ENCODE data around the gene THPO.

Gene THPO

GRCh38 chr3:184362668-184363546, 15.1 kb downstream of the THPO start:
- peak; percentile 91 to 93 for DNase-seq (ENCODE audit: low read depth in 2 of 2)

GRCh38 chr3:184361932-184362667, 15.9 kb downstream of the THPO start:
- peak; percentile 40 to 55 for DNase-seq (ENCODE audit: low read depth in 2 of 2)

GRCh38 chr3:184361532-184361931, 16.5 kb downstream of the THPO start, which contains the start of the genes CLCN2 and POLR2H:
Gene CLCN2, minus strand, starts transcription at chr3:184361605. Its CDS starts 126 bp downstream, at chr3:184361479.
Gene POLR2H, plus strand, starts transcription at chr3:184361710. Its CDS starts 1,783 bp downstream, at chr3:184363493.
- peak; percentile 34 for DNase-seq (ENCODE audit: low read depth in 2 of 2)

DNA sequence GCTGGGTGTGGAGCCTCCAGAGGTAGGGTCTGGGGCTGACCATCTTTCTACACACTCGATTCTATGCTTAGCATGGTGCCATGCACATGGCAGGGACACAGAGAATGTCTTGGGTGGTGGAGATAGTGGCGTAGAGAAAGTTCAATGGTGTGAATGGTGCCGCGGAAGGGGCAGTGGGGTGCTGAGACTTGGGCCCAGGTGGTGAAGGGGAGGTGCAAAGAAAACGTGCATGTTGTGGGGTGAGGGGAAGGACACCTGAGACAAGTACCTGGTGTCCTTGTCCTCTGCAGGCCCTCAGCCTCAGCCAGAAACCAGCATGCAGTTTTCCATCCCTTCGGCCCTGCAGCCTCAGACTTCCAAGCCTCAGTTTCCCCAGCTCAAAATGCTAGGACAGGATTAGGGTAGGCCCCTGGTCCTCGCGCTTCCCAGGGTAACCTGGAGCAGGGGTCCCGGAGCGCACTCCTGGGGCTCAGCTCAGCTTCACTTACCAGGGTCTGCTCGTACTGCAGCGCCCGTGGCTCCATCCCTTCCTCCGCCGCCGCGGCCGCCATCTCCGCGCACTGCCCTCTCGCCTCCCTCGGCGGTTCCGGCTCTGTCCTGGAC, 17.0 kb downstream of the THPO start:
- no peak for DNase-seq (ENCODE audit: low read depth in 2 of 2)

- no peak for DNase-seq (ENCODE audit: low read depth in 2 of 2)
Measured at GRCh38 chr3:184360070-184360928, 17.7 kb downstream of the THPO start.

DNA sequence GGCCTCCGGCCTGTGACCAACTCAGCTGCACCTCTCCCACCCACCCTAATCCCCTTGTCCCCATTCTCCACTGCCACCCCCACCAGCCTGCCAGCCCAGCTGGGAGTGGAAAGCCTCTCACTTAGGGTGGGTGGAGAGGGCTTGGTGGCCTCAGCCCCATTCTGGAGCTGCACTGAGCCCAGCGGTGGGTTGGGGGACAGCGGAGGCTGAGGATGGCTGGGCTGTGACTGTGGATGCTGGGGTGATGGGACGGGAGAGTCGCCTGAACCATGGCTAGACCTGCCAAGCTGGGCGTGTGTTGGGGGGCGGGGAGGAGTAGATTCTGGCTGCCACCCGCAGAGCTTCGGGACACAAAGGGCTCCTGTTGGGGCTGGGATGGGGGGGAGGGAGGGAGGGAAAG, 18.4 kb downstream of the THPO start:
- DNase-seq (ENCODE audit: low read depth in 2 of 2) = no peak

GRCh38 chr3:184358921-184359350, 19.1 kb downstream of the THPO start:
- DNase-seq (ENCODE audit: low read depth in 2 of 2) = no peak

DNA sequence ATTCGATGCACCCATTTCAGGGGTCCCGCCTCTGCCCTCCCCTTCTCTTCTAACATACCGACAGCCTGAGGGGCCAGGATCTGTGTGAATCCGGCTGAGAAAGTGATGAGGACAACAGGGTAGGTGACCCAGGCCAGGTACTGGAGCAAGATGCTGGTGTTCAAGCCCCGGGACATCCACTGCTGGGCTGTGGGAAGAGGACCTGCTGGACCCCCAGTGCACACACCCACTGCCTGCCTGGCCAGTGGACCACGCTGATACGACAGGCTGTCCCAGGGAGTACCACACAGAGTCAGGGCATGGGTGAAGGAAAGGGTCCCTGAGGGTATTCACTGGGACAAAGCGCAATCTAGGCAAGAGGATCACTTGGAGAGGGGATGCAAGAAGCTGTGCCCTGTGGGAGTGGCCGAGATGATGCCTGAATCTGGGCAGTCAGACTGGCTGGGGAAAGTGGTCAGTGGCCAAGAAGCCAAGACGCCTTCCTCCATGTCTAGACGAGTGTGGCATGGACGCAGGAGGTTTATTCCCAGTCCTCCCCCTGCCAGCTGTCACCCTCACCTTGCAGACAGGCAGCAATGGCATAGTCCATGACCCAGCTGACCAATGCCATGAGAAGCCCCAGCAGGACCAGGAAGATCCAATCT, 19.8 kb downstream of the THPO start:
- DNase-seq (ENCODE audit: low read depth in 2 of 2) = no peak

DNA sequence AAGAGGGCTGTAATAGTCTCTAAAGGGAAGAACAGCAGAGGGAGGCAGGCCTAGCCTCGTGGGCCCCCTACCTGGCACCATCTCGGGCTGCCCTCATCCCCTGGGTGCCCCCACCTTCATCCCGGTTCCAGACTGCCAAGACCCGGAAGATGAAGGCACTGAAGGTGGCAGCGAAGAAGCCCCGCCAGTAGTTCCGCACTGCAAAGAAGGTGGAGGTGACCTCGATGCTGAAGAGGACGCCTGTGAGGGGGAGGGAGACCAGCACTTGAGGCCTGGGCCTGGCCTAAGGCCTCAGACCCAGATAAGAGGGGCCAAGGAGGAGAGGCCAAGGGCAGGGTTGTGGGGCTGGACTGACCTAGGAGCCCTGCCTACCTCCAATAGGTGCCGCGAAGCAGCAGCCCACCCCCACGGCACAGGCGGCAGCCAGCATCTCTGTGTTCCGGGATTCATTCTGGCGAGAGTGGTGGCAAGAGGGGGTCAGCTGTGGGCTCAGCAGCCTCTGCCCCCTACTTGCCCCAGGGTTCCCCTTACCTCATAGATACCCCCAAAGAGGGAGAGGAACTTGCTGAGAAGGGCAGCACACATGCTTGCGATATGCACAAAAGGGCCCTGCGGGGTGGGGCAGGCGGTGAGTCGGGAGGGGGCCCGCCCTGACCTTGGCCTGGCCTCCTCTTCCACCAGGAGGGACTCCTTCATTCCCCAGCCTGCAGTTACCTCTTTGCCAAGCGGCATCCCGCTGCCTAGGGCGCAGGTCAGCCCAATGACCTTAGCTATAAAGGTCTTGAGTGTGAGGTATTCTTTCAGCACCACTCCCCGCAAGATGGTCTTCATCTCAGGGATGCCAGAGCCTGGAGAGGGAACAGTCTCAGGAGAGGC, 20.5 kb downstream of the THPO start:
- DNase-seq (ENCODE audit: low read depth in 2 of 2) = no peak

GRCh38 chr3:184355261-184356040, 22.6 kb downstream of the THPO start:
- DNase-seq (ENCODE audit: low read depth in 2 of 2) = no peak

DNA sequence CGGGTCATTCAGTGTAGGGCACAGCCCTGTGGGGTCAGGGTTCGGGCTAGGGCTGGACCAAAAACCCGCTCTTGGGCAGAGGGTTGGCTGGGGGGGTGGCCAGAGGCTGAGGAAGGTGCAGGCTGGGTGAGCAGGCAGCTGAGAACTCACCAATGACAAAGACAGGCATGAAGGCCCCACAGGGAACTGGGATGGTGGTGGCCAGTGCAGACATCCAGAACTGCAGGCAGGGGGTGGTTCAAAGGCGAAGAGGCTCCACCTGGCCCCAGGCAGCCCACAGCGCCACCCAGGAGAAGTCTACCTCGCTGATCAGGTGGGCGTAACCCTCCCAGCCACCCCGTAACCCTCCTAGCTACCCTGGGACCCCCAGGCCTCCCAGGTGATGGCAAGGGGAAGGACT, 23.3 kb downstream of the THPO start:
- DNase-seq (ENCODE audit: low read depth in 2 of 2) = no peak

DNA sequence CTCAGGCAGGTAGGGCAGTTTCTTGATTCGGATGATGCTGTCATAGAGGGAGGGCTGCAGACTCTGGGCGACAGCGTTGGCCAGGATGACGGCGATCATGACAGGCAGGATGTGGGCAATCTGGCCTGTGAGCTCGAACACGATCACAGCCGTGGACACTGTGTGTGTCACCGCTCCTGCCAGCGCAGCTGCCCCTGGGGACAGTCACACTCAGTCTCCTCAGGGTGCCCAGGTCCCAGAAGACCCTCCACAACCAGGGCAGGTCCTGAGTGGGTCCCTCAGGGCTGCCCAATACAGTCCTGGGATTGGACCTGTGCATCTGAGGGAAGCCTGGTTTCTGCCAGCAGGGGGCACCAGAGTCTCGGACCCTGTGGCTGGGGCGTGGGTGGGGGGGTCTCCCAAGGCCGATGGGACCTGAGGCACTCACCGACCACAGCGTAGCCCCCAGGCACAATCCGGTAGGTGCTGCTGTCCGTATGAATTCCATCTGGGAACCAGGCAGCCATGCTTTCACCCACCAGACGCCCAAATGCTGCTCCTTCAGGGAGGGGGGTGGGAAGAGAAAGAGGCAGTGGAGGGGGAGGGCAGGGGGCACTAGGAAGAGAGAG, 23.8 kb downstream of the THPO start:
- peak; percentile 56 to 65 for DNase-seq (ENCODE audit: low read depth in 2 of 2)

GRCh38 chr3:184353546-184353941, 24.5 kb downstream of the THPO start:
- no peak for DNase-seq (ENCODE audit: low read depth in 2 of 2)

DNA sequence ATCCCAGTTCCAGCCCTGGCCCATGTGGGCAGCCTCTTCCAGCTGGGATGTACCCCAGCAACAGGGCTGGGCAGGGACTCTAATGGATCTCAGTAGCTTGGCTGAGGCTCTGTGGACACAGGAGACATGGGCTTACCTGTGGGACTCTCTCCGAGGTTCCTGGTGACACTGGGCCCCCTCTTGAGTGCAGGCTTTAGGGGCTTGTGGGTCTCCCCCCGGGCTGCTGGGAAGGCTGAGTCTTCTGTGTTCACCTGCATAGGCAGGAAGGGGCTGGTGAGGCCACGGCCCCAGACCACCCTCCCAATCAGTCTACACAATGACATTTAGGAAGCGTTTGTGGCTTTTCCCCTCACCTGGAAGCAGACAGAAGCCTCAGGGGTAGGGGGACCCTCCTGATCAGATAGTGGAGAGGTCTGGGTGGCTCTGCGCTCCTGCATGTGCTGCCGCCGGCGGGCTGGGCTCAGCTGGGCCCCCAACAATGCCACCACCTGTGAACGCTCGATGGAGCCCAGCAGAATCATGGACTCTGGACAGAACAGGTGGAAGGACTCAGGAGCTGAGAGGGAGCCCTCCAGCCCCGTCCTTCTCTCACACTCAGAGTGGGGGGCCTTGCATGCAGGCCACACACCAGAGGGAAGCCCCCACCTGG, 25.0 kb downstream of the THPO start:
- DNase-seq (ENCODE audit: low read depth in 2 of 2) = no peak

DNA sequence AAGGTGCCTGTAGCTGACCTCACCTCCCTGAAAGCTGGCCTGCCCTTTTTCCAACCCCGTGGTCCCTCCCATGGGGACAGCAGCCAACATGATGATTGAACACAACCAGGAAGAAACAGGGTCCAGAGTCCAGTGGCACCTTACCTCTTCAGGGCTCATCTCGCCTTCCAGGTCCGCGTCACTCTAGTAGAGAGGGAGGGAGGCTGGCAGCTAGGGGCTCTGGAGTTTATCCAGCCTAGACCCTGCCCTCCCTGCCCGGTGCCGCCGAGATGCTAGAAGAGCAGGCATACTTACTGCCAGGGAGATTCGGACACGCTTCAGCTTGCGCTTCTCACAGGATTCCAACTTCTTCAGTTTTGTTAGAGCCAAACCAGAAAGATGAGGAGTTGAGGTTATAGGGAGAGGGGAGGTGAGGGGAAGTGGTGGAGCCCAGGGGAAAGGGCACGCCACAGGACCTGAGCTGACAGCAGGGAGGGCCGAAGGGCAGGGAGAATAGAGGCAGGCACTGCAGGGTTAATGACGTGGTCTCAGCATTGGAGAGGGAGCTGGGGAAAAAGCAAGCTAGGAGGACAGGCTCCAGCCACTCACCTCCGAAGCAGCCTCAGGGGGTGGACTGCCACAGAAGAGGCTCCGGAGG, 25.7 kb downstream of the THPO start:
- DNase-seq (ENCODE audit: low read depth in 2 of 2) = no peak

DNA sequence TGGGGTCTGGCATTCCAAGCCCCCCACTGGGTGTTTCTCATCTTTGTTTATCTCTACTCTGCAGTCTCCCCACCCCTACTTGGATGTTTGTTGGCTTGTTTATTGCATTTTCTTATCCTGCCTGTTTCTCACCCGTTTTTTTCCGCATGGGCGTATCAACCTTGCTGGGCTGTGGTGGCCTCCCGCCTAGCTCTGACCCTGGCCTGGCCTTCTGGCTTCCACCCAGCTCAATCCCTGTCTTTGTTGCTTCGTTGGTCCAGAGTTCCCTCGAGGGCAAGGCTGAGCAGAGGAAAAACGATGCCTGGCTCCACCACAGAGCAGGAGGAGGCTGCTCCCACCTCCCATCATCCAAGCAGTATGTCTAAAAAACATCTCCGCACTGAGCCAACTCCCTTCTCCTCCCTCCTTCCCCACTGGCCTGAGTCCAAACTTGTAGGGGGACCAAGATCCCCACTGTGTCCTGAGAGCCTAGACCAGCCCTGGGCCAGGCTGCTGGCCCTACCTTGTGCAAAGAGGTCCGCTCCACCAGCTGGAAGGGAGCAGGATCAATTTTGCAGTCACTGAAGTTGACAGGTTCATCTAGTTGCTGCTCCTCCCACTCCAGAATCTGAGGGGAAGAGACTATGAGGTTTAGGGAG, 26.4 kb downstream of the THPO start:
- no peak for DNase-seq (ENCODE audit: low read depth in 2 of 2)

GRCh38 chr3:184350618-184351017, 27.4 kb downstream of the THPO start:
- DNase-seq (ENCODE audit: low read depth in 2 of 2) = no peak

Data from stimulated activated CD4-positive, alpha-beta T cell treated with anti-CD3 and anti-CD28 coated beads, Interleukin-4, amount 100 ng/mL, for 48 hours (primary cell).